ENCODE data around the gene BRI3BP.

DNA sequence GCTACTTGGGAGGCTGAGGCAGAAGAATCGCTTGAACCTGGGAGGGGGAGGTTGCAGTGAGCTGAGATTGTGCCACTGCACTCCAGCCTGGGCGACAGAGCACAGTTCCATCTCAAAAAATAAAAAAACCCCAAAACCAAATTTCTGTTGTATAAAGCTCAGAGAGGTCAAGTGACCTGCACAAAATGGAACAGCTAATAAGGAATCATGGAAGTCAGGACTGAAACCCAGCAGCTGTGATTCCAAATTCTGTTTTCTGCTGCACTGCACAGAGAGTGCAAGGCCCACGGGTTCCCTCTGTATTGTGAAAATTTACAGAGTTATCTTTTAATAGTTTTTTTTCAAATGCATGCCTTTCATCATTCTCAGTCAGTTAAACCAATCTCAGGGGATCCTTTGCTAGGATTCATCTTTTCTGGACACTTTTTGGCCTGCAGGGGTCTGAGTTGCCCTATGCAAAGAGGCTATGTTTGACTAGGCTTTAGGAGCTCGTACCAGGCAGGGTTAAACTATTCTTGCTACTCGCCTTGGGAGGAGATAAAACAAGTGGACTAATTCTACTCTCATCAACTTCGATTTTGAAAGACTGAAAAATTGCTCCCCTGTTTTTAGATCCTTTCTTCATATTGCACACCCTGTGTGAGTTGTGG lies 45.7 kb downstream of the BRI3BP start:
- TF ChIP-seq, protein P1, sequence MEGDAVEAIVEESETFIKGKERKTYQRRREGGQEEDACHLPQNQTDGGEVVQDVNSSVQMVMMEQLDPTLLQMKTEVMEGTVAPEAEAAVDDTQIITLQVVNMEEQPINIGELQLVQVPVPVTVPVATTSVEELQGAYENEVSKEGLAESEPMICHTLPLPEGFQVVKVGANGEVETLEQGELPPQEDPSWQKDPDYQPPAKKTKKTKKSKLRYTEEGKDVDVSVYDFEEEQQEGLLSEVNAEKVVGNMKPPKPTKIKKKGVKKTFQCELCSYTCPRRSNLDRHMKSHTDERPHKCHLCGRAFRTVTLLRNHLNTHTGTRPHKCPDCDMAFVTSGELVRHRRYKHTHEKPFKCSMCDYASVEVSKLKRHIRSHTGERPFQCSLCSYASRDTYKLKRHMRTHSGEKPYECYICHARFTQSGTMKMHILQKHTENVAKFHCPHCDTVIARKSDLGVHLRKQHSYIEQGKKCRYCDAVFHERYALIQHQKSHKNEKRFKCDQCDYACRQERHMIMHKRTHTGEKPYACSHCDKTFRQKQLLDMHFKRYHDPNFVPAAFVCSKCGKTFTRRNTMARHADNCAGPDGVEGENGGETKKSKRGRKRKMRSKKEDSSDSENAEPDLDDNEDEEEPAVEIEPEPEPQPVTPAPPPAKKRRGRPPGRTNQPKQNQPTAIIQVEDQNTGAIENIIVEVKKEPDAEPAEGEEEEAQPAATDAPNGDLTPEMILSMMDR (IDR thresholded peaks at IDR 0.05), result no peak
- no peak for TF ChIP-seq POLR2A (IDR thresholded peaks at IDR 0.05)
